HCT116 (cell line): ENCODE data around the gene PPP2R5D. TPM values are rescaled to one million over a fixed set of nuclear protein-coding genes. Genes with fewer than 3 reads are reported as not detected.

Experiments used
- ATAC-seq: fragments of 200-7000 bp; cut with Tn5 transposase; 2 replicates; pipeline ENCODE4 v1.9.1; 2020; ENCODE audit warnings: mild to moderate bottlenecking, moderate library complexity
- BruUV-seq: library from RNA; stranded (reverse); fragments of 400-500 nt; replicated peaks from 2 replicates; lab custom pipeline; 2021; lab: Mats Ljungman, UMichigan
- CTCF ChIA-PET: fragments of 300-600 bp; sonication (Branson Sonifier 250); formaldehyde crosslinking; loops from one replicate; lab custom pipeline; 2021; ENCODE audit warnings: antibody characterized with exemption; lab: Charles Lee
- POLR2A ChIA-PET: fragments of 300-600, 350-600 bp; sonication (Branson Sonifier 250); formaldehyde crosslinking; loops from one replicate; lab custom pipeline; 2021; ENCODE audit warnings: antibody characterized with exemption; lab: Charles Lee
- RAD21 ChIA-PET, 2 experiments: fragments of 300-600 bp; sonication (Branson Sonifier 250); formaldehyde crosslinking; loops; one replicate each; lab custom pipeline; 2023; ENCODE audit warnings: low total read pairs in 2 of 2; ENCODE audit not compliant: uncharacterized antibody in 2 of 2, unreplicated experiment in 2 of 2, low non-redundant PET in 1 of 2; lab: Charles Lee
- DNase-seq: peaks from one replicate; pipeline ENCODE4 v3.0.0-alpha.2; 2010; ENCODE audit warnings: low read depth, low spot score
- H2AFZ ChIP-seq: fragments of 200-600 bp; shearing (Covaris generic), sonication (generic); 2 replicates; pipeline ENCODE4 v1.6.1; 2017; ENCODE audit warnings: low read depth, mixed run types, mixed read lengths, antibody characterized with exemption, low read length; ENCODE audit not compliant: poor library complexity, severe bottlenecking
- H3K27ac ChIP-seq: 2 replicates; pipeline ENCODE4 v1.5.1; 2012; ENCODE audit warnings: low read depth, low read length
- H3K27me3 ChIP-seq: fragments of 200-600 bp; sonication (generic); 2 replicates; pipeline ENCODE4 v1.6.1; 2016; ENCODE audit warnings: mixed run types, low read length, mixed read lengths; ENCODE audit not compliant: insufficient read depth
- H3K36me3 ChIP-seq, 2 experiments: fragments of 200-500 bp in 1 of 2; fragments of 200-600 bp in 1 of 2; sonication (Bioruptor generic) in 1 of 2; sonication (generic) in 1 of 2; 2 replicates each; pipeline versions ENCODE4 v1.5.1 to v1.6.1; 2014 to 2016; ENCODE audit warnings: low read length in 2 of 2, inconsistent platforms in 1 of 2, mixed read lengths in 1 of 2, mixed run types in 1 of 2; ENCODE audit not compliant: insufficient read depth in 2 of 2, control insufficient read depth in 1 of 2
- H3K4me1 ChIP-seq, 2 experiments: fragments of 200-600 bp in 1 of 2; sonication (generic) in 1 of 2; 2 replicates each; pipeline versions ENCODE4 v1.5.1 to v1.6.1; 2012 to 2017; ENCODE audit warnings: low read length in 2 of 2, inconsistent platforms in 1 of 2, mild to moderate bottlenecking in 1 of 2, mixed read lengths in 1 of 2, mixed run types in 1 of 2, moderate library complexity in 1 of 2; ENCODE audit not compliant: insufficient read depth in 2 of 2, control insufficient read depth in 1 of 2
- H3K4me2 ChIP-seq: fragments of 200-600 bp; sonication (generic); 2 replicates; pipeline ENCODE4 v1.6.1; 2017; ENCODE audit warnings: mixed run types, low read length, mixed read lengths
- H3K4me3 ChIP-seq, 2 experiments: fragments of 200-600 bp in 1 of 2; sonication (generic) in 1 of 2; replicated peaks in 1 of 2; 2 replicates each; pipeline ENCODE4 v1.5.1; 2011 to 2016; ENCODE audit warnings: low read length in 2 of 2, control low read depth in 1 of 2, low read depth in 1 of 2, mild to moderate bottlenecking in 1 of 2, mixed read lengths in 1 of 2, mixed run types in 1 of 2
- H3K79me2 ChIP-seq: fragments of 200-600 bp; sonication (generic); 2 replicates; pipeline ENCODE4 v1.6.1; 2017; ENCODE audit warnings: mild to moderate bottlenecking, mixed run types, low read length, moderate library complexity, mixed read lengths; ENCODE audit not compliant: insufficient read depth
- H3K9ac ChIP-seq: fragments of 200-600 bp; sonication (generic); 2 replicates; pipeline ENCODE4 v1.6.1; 2016; ENCODE audit warnings: low read length, mixed read lengths
- H3K9me2 ChIP-seq: fragments of 200-600 bp; sonication (generic), shearing (Covaris generic); 2 replicates; pipeline ENCODE4 v1.6.1; 2017; ENCODE audit warnings: mixed run types, mild to moderate bottlenecking, moderate library complexity; ENCODE audit not compliant: insufficient read depth
- H3K9me3 ChIP-seq, 2 experiments: fragments of 200-500 bp in 1 of 2; fragments of 200-600 bp in 1 of 2; sonication (Bioruptor generic) in 1 of 2; sonication (generic) in 1 of 2; 2 replicates each; pipeline ENCODE4 v1.6.1; 2014 to 2017; ENCODE audit warnings: low read length in 2 of 2, mixed read lengths in 2 of 2, inconsistent platforms in 1 of 2, low read depth in 1 of 2, mild to moderate bottlenecking in 1 of 2, mixed run types in 1 of 2, moderate library complexity in 1 of 2; ENCODE audit not compliant: control insufficient read depth in 1 of 2, insufficient read depth in 1 of 2
- H4K20me1 ChIP-seq: fragments of 200-600 bp; sonication (generic), shearing (Covaris generic); 2 replicates; pipeline ENCODE4 v1.6.1; 2017; ENCODE audit warnings: mixed run types, mild to moderate bottlenecking, moderate library complexity; ENCODE audit not compliant: insufficient read depth
- ELF1 ChIP-seq: IDR thresholded peaks from 2 replicates; pipeline ENCODE4 v1.6.1; 2012; ENCODE audit warnings: low read depth, borderline replicate concordance
- EZH2 ChIP-seq: fragments of 200-600 bp; sonication (generic); IDR thresholded peaks from 2 replicates; pipeline ENCODE4 v1.6.1; 2017; ENCODE audit warnings: antibody characterized with exemption, mixed run types
- FOSL1 ChIP-seq: IDR thresholded peaks from 2 replicates; pipeline ENCODE4 v1.6.1; 2012; ENCODE audit warnings: low read depth
- JUND ChIP-seq: IDR thresholded peaks from 2 replicates; pipeline ENCODE4 v1.6.1; 2012
- POLR2A ChIP-seq: IDR thresholded peaks from 2 replicates; pipeline ENCODE4 v1.7.0; 2011; ENCODE audit warnings: borderline replicate concordance; ENCODE audit not compliant: insufficient read depth, insufficient read length; ENCODE audit errors: extremely low read depth
- POLR2AphosphoS5 ChIP-seq: IDR thresholded peaks from 2 replicates; pipeline ENCODE4 v1.6.1; 2011; ENCODE audit warnings: mild to moderate bottlenecking, low read depth, low read length, moderate library complexity
- YY1 ChIP-seq: IDR thresholded peaks from 2 replicates; pipeline ENCODE4 v1.6.1; 2011; ENCODE audit warnings: low read length, low read depth, moderate library complexity, mild to moderate bottlenecking; ENCODE audit not compliant: insufficient replicate concordance; ENCODE audit errors: extremely low read depth
- ZFX ChIP-seq: fragments of 450-650 bp; IDR thresholded peaks from 2 replicates; pipeline ENCODE4 v1.6.1; 2017
- ZNF274 ChIP-seq: fragments of 200-500 bp; sonication (Bioruptor generic); IDR thresholded peaks from 2 replicates; pipeline ENCODE4 v1.6.1; 2014; ENCODE audit warnings: mild to moderate bottlenecking, low read depth, low read length, inconsistent platforms
- intact Hi-C: fragments of 100-400 bp; cut with micrococcal nuclease; formaldehyde crosslinking; loops from 2 replicates; pipeline ENCODE4 v1.10.0; 2022
- total RNA-seq: library from RNA; stranded (reverse); gene quantifications from one replicate; pipeline ENCODE4 v1.2.1, GENCODE V29; 2021; ENCODE audit not compliant: unreplicated experiment
- TF ChIP-seq, protein P1 (sequence below): IDR thresholded peaks from 2 replicates; pipeline ENCODE4 v1.6.1; 2011; ENCODE audit warnings: mild to moderate bottlenecking, low read length, moderate library complexity; ENCODE audit not compliant: insufficient replicate concordance; ENCODE audit errors: extremely low read depth
- TF ChIP-seq, protein P2 (sequence below): IDR thresholded peaks from 2 replicates; pipeline ENCODE4 v1.6.1; 2012
- TF ChIP-seq, protein P3 (sequence below): IDR thresholded peaks from 2 replicates; pipeline ENCODE4 v1.6.1; 2012; ENCODE audit warnings: low read depth

The PPP2R5D gene
- total RNA-seq, 1 experiment from 2014 or later, result 49.6 TPM

DNA sequence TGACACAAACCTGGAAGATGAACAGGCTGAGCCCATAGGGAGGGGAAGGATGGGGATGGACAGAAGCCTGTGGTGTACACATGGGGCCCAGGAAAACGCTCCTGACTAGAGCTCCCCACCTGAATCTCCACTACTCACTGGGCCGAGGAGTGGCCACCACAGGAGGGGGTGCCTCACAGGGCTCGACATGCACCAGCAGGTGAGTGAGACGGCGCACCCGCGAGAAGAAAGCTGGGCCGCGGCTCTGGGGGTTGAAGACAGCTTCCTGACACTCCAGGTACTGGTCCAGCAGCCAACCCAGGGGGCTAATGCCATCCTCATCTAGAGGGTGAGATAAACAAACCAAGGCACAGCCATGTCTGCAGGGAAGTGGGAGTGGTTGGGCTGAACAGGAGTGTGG lies 58.9 kb downstream of the PPP2R5D start:
- intact Hi-C loops, result no loop called here
- H2AFZ ChIP-seq, result no peak overlapping the region
- H3K9me3 ChIP-seq, result no peaks in the 10 kb centered on the region
- peaks cover 0 to 14% of the 10 kb centered on the region in 2 experiments; a peak in 2 of 4 replicates for H3K36me3 ChIP-seq
- H3K9ac ChIP-seq, result no peak overlapping the region
- H3K27ac ChIP-seq, result no peak overlapping the region
- TF ChIP-seq, protein P1, sequence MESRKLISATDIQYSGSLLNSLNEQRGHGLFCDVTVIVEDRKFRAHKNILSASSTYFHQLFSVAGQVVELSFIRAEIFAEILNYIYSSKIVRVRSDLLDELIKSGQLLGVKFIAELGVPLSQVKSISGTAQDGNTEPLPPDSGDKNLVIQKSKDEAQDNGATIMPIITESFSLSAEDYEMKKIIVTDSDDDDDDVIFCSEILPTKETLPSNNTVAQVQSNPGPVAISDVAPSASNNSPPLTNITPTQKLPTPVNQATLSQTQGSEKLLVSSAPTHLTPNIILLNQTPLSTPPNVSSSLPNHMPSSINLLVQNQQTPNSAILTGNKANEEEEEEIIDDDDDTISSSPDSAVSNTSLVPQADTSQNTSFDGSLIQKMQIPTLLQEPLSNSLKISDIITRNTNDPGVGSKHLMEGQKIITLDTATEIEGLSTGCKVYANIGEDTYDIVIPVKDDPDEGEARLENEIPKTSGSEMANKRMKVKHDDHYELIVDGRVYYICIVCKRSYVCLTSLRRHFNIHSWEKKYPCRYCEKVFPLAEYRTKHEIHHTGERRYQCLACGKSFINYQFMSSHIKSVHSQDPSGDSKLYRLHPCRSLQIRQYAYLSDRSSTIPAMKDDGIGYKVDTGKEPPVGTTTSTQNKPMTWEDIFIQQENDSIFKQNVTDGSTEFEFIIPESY, result no peak
- TF ChIP-seq, protein P2, sequence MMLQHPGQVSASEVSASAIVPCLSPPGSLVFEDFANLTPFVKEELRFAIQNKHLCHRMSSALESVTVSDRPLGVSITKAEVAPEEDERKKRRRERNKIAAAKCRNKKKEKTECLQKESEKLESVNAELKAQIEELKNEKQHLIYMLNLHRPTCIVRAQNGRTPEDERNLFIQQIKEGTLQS, result no peak
- TF ChIP-seq, protein P3, sequence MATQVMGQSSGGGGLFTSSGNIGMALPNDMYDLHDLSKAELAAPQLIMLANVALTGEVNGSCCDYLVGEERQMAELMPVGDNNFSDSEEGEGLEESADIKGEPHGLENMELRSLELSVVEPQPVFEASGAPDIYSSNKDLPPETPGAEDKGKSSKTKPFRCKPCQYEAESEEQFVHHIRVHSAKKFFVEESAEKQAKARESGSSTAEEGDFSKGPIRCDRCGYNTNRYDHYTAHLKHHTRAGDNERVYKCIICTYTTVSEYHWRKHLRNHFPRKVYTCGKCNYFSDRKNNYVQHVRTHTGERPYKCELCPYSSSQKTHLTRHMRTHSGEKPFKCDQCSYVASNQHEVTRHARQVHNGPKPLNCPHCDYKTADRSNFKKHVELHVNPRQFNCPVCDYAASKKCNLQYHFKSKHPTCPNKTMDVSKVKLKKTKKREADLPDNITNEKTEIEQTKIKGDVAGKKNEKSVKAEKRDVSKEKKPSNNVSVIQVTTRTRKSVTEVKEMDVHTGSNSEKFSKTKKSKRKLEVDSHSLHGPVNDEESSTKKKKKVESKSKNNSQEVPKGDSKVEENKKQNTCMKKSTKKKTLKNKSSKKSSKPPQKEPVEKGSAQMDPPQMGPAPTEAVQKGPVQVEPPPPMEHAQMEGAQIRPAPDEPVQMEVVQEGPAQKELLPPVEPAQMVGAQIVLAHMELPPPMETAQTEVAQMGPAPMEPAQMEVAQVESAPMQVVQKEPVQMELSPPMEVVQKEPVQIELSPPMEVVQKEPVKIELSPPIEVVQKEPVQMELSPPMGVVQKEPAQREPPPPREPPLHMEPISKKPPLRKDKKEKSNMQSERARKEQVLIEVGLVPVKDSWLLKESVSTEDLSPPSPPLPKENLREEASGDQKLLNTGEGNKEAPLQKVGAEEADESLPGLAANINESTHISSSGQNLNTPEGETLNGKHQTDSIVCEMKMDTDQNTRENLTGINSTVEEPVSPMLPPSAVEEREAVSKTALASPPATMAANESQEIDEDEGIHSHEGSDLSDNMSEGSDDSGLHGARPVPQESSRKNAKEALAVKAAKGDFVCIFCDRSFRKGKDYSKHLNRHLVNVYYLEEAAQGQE, result no peak
- no peak for TF ChIP-seq EZH2
- TF ChIP-seq POLR2AphosphoS5, result no peak
- no peak for TF ChIP-seq YY1
- TF ChIP-seq ZFX, result no peak
- TF ChIP-seq JUND, result no peak
- no peak for TF ChIP-seq FOSL1
- no peak for TF ChIP-seq ELF1
- no peak for TF ChIP-seq ZNF274
- TF ChIP-seq POLR2A, result no peak
- no TSS peak for BruUV-seq
- no peaks in the 10 kb centered on the region for H4K20me1 ChIP-seq
- ChIA-PET POLR2A (no interaction called here), RAD21 (no interaction called here), CTCF (no interaction called here)
- DNase-seq, result no peak
- no peaks in the 10 kb centered on the region for H3K9me2 ChIP-seq
- ATAC-seq, result no peak
- H3K27me3 ChIP-seq, result no peaks in the 10 kb centered on the region
- H3K4me3 ChIP-seq, result no peak overlapping the region
- H3K4me1 ChIP-seq, result no peaks in the 10 kb centered on the region
- no peak overlapping the region for H3K4me2 ChIP-seq
- no peaks in the 10 kb centered on the region for H3K79me2 ChIP-seq
